HepG2 (cell line): ENCODE results near the gene NDC80. TPM values are rescaled to one million over a fixed set of nuclear protein-coding genes. Genes with fewer than 3 reads are reported as not detected.
A peak's percentile ranks its signal among the peaks of the same experiment; 100 is the strongest.

Experiments used
- CENPX ChIP-seq: sonication (generic); formaldehyde crosslinking; IDR thresholded peaks from 2 replicates; pipeline ENCODE4 v1.9.0; 2021; ENCODE audit warnings: mild to moderate bottlenecking, missing genetic modification reagents, moderate library complexity
- GABPA ChIP-seq, 2 experiments: IDR thresholded peaks; 2 replicates each; pipeline ENCODE4 v1.6.1; 2011 to 2016; ENCODE audit warnings: low read depth in 2 of 2, low read length in 1 of 2, missing biosample characterization in 1 of 2, missing genetic modification characterization in 1 of 2
- GTF3A ChIP-seq: sonication (generic); formaldehyde crosslinking; conservative IDR thresholded peaks from 2 replicates; pipeline ENCODE4 v1.4.0; 2020; ENCODE audit warnings: mild to moderate bottlenecking, missing genetic modification reagents
- GZF1 ChIP-seq: sonication (generic); formaldehyde crosslinking; IDR thresholded peaks from 2 replicates; pipeline ENCODE4 v1.5.1; 2020; ENCODE audit warnings: mild to moderate bottlenecking, missing genetic modification reagents
- KDM2A ChIP-seq: sonication (generic); formaldehyde crosslinking; IDR thresholded peaks from 2 replicates; pipeline ENCODE4 v1.4.0; 2020; ENCODE audit warnings: low read depth, missing genetic modification reagents, borderline replicate concordance
- KIAA2018 ChIP-seq: sonication (generic); formaldehyde crosslinking; IDR thresholded peaks from 2 replicates; pipeline ENCODE4 v1.5.0; 2020; ENCODE audit warnings: mild to moderate bottlenecking, missing genetic modification reagents, borderline replicate concordance
- KMT2A ChIP-seq: sonication (generic); formaldehyde crosslinking; IDR thresholded peaks from 2 replicates; pipeline ENCODE4 v1.4.0; 2020; ENCODE audit warnings: missing genetic modification reagents
- MATR3 ChIP-seq: sonication (generic); formaldehyde crosslinking; IDR thresholded peaks from 2 replicates; pipeline ENCODE4 v1.4.0; 2020; ENCODE audit warnings: missing genetic modification reagents
- NFYB ChIP-seq: sonication (generic); formaldehyde crosslinking; IDR thresholded peaks from 2 replicates; pipeline ENCODE4 v1.4.0; 2020; ENCODE audit warnings: missing genetic modification reagents
- PHF20 ChIP-seq: sonication (generic); formaldehyde crosslinking; IDR thresholded peaks from 2 replicates; pipeline ENCODE4 v1.5.0; 2020; ENCODE audit warnings: mild to moderate bottlenecking, missing genetic modification reagents
- SALL1 ChIP-seq: sonication (generic); formaldehyde crosslinking; IDR thresholded peaks from 2 replicates; pipeline ENCODE4 v1.8.0; 2022; ENCODE audit warnings: mild to moderate bottlenecking, missing genetic modification reagents
- SP5 ChIP-seq: IDR thresholded peaks from 2 replicates; pipeline ENCODE4 v1.6.1; 2016; ENCODE audit warnings: low read depth, borderline replicate concordance
- SRSF4 ChIP-seq: fragments of 200-400 bp; formaldehyde crosslinking; IDR thresholded peaks from one replicate; pipeline ENCODE4 v1.6.1; 2018; ENCODE audit warnings: mild to moderate bottlenecking, low read depth, low read length, moderate library complexity; ENCODE audit not compliant: poor library complexity, severe bottlenecking
- STAT5B ChIP-seq: sonication (generic); formaldehyde crosslinking; IDR thresholded peaks from 2 replicates; pipeline ENCODE4 v1.4.0; 2020; ENCODE audit warnings: missing genetic modification reagents
- ZFP37 ChIP-seq: sonication (generic); formaldehyde crosslinking; IDR thresholded peaks from 2 replicates; pipeline ENCODE4 v1.4.0; 2020; ENCODE audit warnings: missing genetic modification reagents, borderline replicate concordance
- ZNF10 ChIP-seq: sonication (generic); formaldehyde crosslinking; IDR thresholded peaks from 2 replicates; pipeline ENCODE4 v1.4.0; 2020; ENCODE audit warnings: mild to moderate bottlenecking, low read depth, missing genetic modification reagents, borderline replicate concordance
- ZNF207 ChIP-seq: fragments of 450-650 bp; IDR thresholded peaks from 2 replicates; pipeline ENCODE4 v1.6.1; 2016; ENCODE audit warnings: antibody characterized with exemption, borderline replicate concordance
- ZNF234 ChIP-seq: sonication (generic); formaldehyde crosslinking; conservative IDR thresholded peaks from 2 replicates; pipeline ENCODE4 v1.5.1; 2020; ENCODE audit warnings: mild to moderate bottlenecking, missing genetic modification reagents
- ZNF614 ChIP-seq: IDR thresholded peaks from 2 replicates; pipeline ENCODE4 v1.6.1; 2018; ENCODE audit warnings: missing biosample characterization, missing genetic modification reagents, inconsistent platforms, borderline replicate concordance
- ZNF780A ChIP-seq: sonication (generic); formaldehyde crosslinking; IDR thresholded peaks from 2 replicates; pipeline ENCODE4 v1.8.0; 2022; ENCODE audit warnings: mild to moderate bottlenecking, missing genetic modification reagents, moderate library complexity
- ZSCAN22 ChIP-seq: sonication (generic); formaldehyde crosslinking; IDR thresholded peaks from 2 replicates; pipeline ENCODE4 v1.4.0; 2020; ENCODE audit warnings: mild to moderate bottlenecking, missing genetic modification reagents
- polyA plus RNA-seq, 8 experiments: library from polyadenylated mRNA; depleted of rRNA in 3 of 8; stranded (reverse) in 7 of 8; unstranded in 1 of 8; fragments of >200 nt; fragmentation: Illumina TruSeq in 4 of 8; extraction: Trizol in 4 of 8; gene quantifications; 2 replicates each; pipeline versions ENCODE4 v1.2.1 to v1.2.3, GENCODE V29; 2011 to 2016; ENCODE audit warnings: low read depth in 4 of 8, missing spikeins in 1 of 8, mixed read lengths in 1 of 8; ENCODE audit not compliant: insufficient read depth in 1 of 8
- total RNA-seq, 5 experiments: library from RNA; depleted of rRNA; stranded (reverse); fragments of >200 nt; fragmentation: Illumina TruSeq; extraction: Trizol; gene quantifications; 2 replicates each; pipeline ENCODE4 v1.2.3, GENCODE V29; 2016; ENCODE audit warnings: low read depth in 1 of 5

Gene NDC80
- total and polyA plus RNA-seq, 2 of the 13 experiments (the other 11 are each of a cell fraction or from before 2014, with no cell fraction given) = 9.6 to 33.0 TPM

GRCh38 chr18:2571200-2572170 is at the start of gene NDC80, which contains the start of gene METTL4 (continued):
- TF ChIP-seq PHF20 (CRISPR knock-in tag) (peak; percentile 91), SRSF4 (no peak), GZF1 (no peak), GABPA (IDR thresholded peaks at IDR 0.05; ENCODE audit: low read depth, low read length) (no peak), GABPA (CRISPR knock-in tag; IDR thresholded peaks at IDR 0.05; ENCODE audit: low read depth) (peak; percentile 80), KMT2A (peak; percentile 95), ZNF614 (CRISPR knock-in tag) (0 out of 2 replicates have a peak, but pooled peaks have one; percentile 22), GTF3A (CRISPR knock-in tag) (0 out of 2 replicates have a peak, but pooled peaks have one; percentile 66), SALL1 (CRISPR knock-in tag) (peak; percentile 64), ZFP37 (CRISPR knock-in tag) (peak; percentile 44; the same call in 1 of the 2 replicates), KDM2A (CRISPR knock-in tag) (peak; percentile 83), ZNF10 (no peak), ZNF234 (CRISPR knock-in tag) (0 out of 2 replicates have a peak, but pooled peaks have one; percentile 38), STAT5B (no peak), KIAA2018 (CRISPR knock-in tag) (no peak), SP5 (CRISPR knock-in tag) (no peak), CENPX (0 out of 2 replicates have a peak, but pooled peaks have one; percentile 27), ZSCAN22 (CRISPR knock-in tag) (no peak), MATR3 (CRISPR knock-in tag) (no peak), ZNF207 (no peak), ZNF780A (CRISPR knock-in tag) (peak; percentile 93), NFYB (CRISPR knock-in tag) (peak; percentile 68)
